Measurements from ENCODE around the gene FRMD5.

DNA sequence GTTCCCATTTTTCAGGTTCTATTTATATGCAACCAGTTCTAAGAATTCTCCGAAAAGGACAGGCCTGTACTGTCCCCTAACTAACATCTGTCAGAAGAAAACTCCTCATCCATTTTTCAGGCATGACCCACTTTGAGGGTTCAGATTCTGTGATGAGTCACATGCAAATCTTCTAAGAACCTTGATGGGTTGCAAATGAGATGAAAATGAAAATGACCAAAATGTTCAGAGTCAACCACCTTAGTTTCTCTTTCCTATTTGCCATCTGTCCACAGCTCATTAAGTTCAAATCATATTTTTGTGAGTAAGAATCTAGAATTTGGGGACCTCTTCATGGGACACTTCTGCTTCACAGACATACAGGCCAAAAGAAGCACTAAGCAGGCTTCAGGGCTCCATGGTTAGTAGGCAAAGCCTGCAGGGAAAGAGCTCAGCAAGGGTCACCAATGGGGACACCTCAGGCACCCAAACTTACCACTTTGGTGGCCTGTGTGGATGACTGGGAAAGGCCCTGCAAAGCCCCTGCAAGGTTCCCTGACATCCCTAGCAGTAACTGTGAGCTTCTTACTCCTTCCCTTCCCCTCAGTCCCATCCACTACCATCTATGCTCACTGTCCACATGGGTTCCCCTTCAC is 246.3 kb downstream of the FRMD5 start:
- TF ChIP-seq CTCF (conservative IDR thresholded peaks at IDR 0.05 in 1 of 2, IDR thresholded peaks at IDR 0.05 in 1 of 2; ENCODE audit: low read depth in 1 of 2, low read length in 2 of 2) (no peak), EZH2 (IDR thresholded peaks at IDR 0.05; ENCODE audit: low read length, missing control alignments) (no peak)

All from fibroblast of lung (primary cell).